HepG2 (cell line): ENCODE data around the gene LUC7L2. TPM values are rescaled to one million over a fixed set of nuclear protein-coding genes. Genes with fewer than 3 reads are reported as not detected.

Experiments used
- ATAC-seq: fragments of 200-7000 bp; cut with Tn5 transposase; 3 replicates; pipeline ENCODE4 v1.9.1; 2020; ENCODE audit warnings: mild to moderate bottlenecking, moderate library complexity
- BruUV-seq: library from RNA; stranded (reverse); fragments of 400-500 nt; replicated peaks from 2 replicates; lab custom pipeline; 2021; lab: Mats Ljungman, UMichigan
- CTCF ChIA-PET: fragments of 300-600 bp; formaldehyde crosslinking; extraction: SDS; loops from one replicate; lab custom pipeline; 2021; ENCODE audit warnings: low total read pairs, inconsistent platforms, low intra/inter-chr PET ratio; lab: Yijun Ruan, JAX
- POLR2A ChIA-PET: fragments of 350-600 bp; sonication (Branson Sonifier 250); formaldehyde crosslinking; loops from one replicate; lab custom pipeline; 2020; ENCODE audit warnings: antibody characterized with exemption, inconsistent platforms; lab: Yijun Ruan, JAX
- DNase-seq: peaks from one replicate; pipeline ENCODE4 v3.0.0-alpha.2; 2015; ENCODE audit warnings: low spot score
- FAIRE-seq: peaks from 3 replicates; lab custom pipeline; 2011; peaks lifted over from hg19 to GRCh38; lab: Jason Lieb, UNC
- H2AFZ ChIP-seq: one replicate; pipeline ENCODE4 v1.6.1; 2011; ENCODE audit warnings: low read length, inconsistent platforms
- H3K27ac ChIP-seq: fragments of 300-600 bp; 3 replicates; pipeline ENCODE4 v1.8.0; 2011; ENCODE audit warnings: mixed run types, mild to moderate bottlenecking, mixed read lengths, low read length, inconsistent platforms; ENCODE audit not compliant: insufficient read depth; ENCODE audit errors: extremely low read length
- H3K27me3 ChIP-seq, 2 experiments: fragments of 200-600 bp in 1 of 2; 2 replicates in 1 of 2; 3 replicates in 1 of 2; pipeline versions ENCODE4 v1.6.0 to v1.8.0; 2011; ENCODE audit warnings: low read length in 2 of 2, mild to moderate bottlenecking in 2 of 2, moderate library complexity in 2 of 2, inconsistent platforms in 1 of 2; ENCODE audit not compliant: insufficient read depth in 2 of 2, control insufficient read depth in 1 of 2
- H3K36me3 ChIP-seq, 2 experiments: fragments of 200-600 bp in 1 of 2; replicated peaks in 1 of 2; 2 replicates in 1 of 2; 3 replicates in 1 of 2; pipeline versions ENCODE4 v1.5.1 to v1.8.0; 2011; ENCODE audit warnings: low read length in 2 of 2, inconsistent platforms in 1 of 2; ENCODE audit not compliant: insufficient read depth in 2 of 2, control insufficient read depth in 1 of 2
- H3K4me1 ChIP-seq: 2 replicates; pipeline ENCODE4 v1.5.1; 2012; ENCODE audit warnings: low read length, inconsistent platforms; ENCODE audit not compliant: insufficient read depth
- H3K4me2 ChIP-seq: 2 replicates; pipeline ENCODE4 v1.6.0; 2011; ENCODE audit warnings: low read depth, low read length, inconsistent platforms
- H3K4me3 ChIP-seq, 3 experiments: fragments of 200-600 bp in 1 of 3; sonication (generic), shearing (Covaris generic) in 1 of 3; replicated peaks in 1 of 3; 2 replicates each; pipeline ENCODE4 v1.5.1; 2011 to 2016; ENCODE audit warnings: low read length in 3 of 3, inconsistent platforms in 2 of 3, low read depth in 2 of 3, mild to moderate bottlenecking in 2 of 3, control low read depth in 1 of 3, mixed read lengths in 1 of 3; ENCODE audit not compliant: insufficient read depth in 1 of 3
- H3K79me2 ChIP-seq: one replicate; pipeline ENCODE4 v1.6.1; 2011; ENCODE audit warnings: low read length, inconsistent platforms; ENCODE audit not compliant: insufficient read depth
- H3K9ac ChIP-seq: 2 replicates; pipeline ENCODE4 v1.6.0; 2011; ENCODE audit warnings: mild to moderate bottlenecking, low read depth, low read length, inconsistent platforms; ENCODE audit not compliant: insufficient read depth
- H3K9me3 ChIP-seq: 2 replicates; pipeline ENCODE4 v1.5.1; 2012; ENCODE audit warnings: mild to moderate bottlenecking, low read length
- H4K20me1 ChIP-seq: 2 replicates; pipeline ENCODE4 v1.6.0; 2011; ENCODE audit warnings: inconsistent platforms, mild to moderate bottlenecking, low read length, moderate library complexity; ENCODE audit not compliant: insufficient read depth
- BRD4 ChIP-seq: sonication (generic); formaldehyde crosslinking; IDR thresholded peaks from 2 replicates; pipeline ENCODE4 v1.4.0; 2020; ENCODE audit warnings: missing genetic modification reagents
- CAMTA2 ChIP-seq: sonication (generic); formaldehyde crosslinking; IDR thresholded peaks from 2 replicates; pipeline ENCODE4 v1.4.0; 2020; ENCODE audit warnings: mild to moderate bottlenecking, missing genetic modification reagents, borderline replicate concordance
- CBX1 ChIP-seq: IDR thresholded peaks from one replicate; pipeline ENCODE4 v1.6.1; 2016; ENCODE audit warnings: antibody characterized with exemption, low read depth
- GATAD2A ChIP-seq: IDR thresholded peaks from 2 replicates; pipeline ENCODE4 v1.6.1; 2016
- JUNB ChIP-seq: sonication (generic); formaldehyde crosslinking; IDR thresholded peaks from 2 replicates; pipeline ENCODE4 v1.8.0; 2022; ENCODE audit warnings: missing genetic modification reagents, mild to moderate bottlenecking, borderline replicate concordance
- KDM5B ChIP-seq: sonication (generic); formaldehyde crosslinking; IDR thresholded peaks from 2 replicates; pipeline ENCODE4 v1.4.0; 2020; ENCODE audit warnings: missing genetic modification reagents, mild to moderate bottlenecking, borderline replicate concordance
- NR2F6 ChIP-seq, 2 experiments: IDR thresholded peaks; 2 replicates each; pipeline ENCODE4 v1.6.1; 2016; ENCODE audit warnings: antibody characterized with exemption in 1 of 2, mild to moderate bottlenecking in 1 of 2
- RBM39 ChIP-seq: fragments of 200-400 bp; formaldehyde crosslinking; IDR thresholded peaks from one replicate; pipeline ENCODE4 v1.6.1; 2018; ENCODE audit warnings: antibody characterized with exemption, mild to moderate bottlenecking, low read depth, low read length; ENCODE audit not compliant: poor library complexity, severe bottlenecking
- TARDBP ChIP-seq: sonication (generic); formaldehyde crosslinking; IDR thresholded peaks from 2 replicates; pipeline ENCODE4 v1.8.0; 2022; ENCODE audit warnings: mild to moderate bottlenecking, missing genetic modification reagents
- TOE1 ChIP-seq: sonication (generic); formaldehyde crosslinking; IDR thresholded peaks from 2 replicates; pipeline ENCODE4 v1.4.0; 2020; ENCODE audit warnings: mild to moderate bottlenecking, missing genetic modification reagents
- ZFP90 ChIP-seq: sonication (generic); formaldehyde crosslinking; IDR thresholded peaks from 2 replicates; pipeline ENCODE4 v1.8.0; 2022; ENCODE audit warnings: missing genetic modification reagents, mild to moderate bottlenecking, inconsistent platforms, borderline replicate concordance
- WGBS: methylation state at CpG from one replicate; pipeline ENCODE4 v1.1.6; 2017; ENCODE audit warnings: low lambda C conversion rate; 5-methylcytosine and 5-hydroxymethylcytosine counted together
- in situ Hi-C: cut with HindIII; loops from 2 replicates; pipeline ENCODE4 v1.10.0; 2017; ENCODE audit warnings: low pct_unique_long_range_greater_than_20kb; ENCODE audit not compliant: extremely low pct_ligation_motif_present
- intact Hi-C: fragments of 100-400 bp; cut with micrococcal nuclease; formaldehyde crosslinking; loops from one replicate; pipeline ENCODE4 v1.10.0; 2022; ENCODE audit not compliant: unreplicated experiment
- polyA plus RNA-seq, 8 experiments: library from polyadenylated mRNA; depleted of rRNA in 3 of 8; stranded (reverse) in 7 of 8; unstranded in 1 of 8; fragments of >200 nt; fragmentation: Illumina TruSeq in 4 of 8; extraction: Trizol in 4 of 8; gene quantifications; 2 replicates each; pipeline versions ENCODE4 v1.2.1 to v1.2.3, GENCODE V29; 2011 to 2016; ENCODE audit warnings: low read depth in 4 of 8, missing spikeins in 1 of 8, mixed read lengths in 1 of 8; ENCODE audit not compliant: insufficient read depth in 1 of 8
- total RNA-seq, 5 experiments: library from RNA; depleted of rRNA; stranded (reverse); fragments of >200 nt; fragmentation: Illumina TruSeq; extraction: Trizol; gene quantifications; 2 replicates each; pipeline ENCODE4 v1.2.3, GENCODE V29; 2016; ENCODE audit warnings: low read depth in 1 of 5
- TF ChIP-seq, protein P1 (sequence below): sonication (generic); formaldehyde crosslinking; conservative IDR thresholded peaks from 2 replicates; pipeline ENCODE4 v1.8.0; 2022; ENCODE audit warnings: low read depth, missing genetic modification reagents
- TF ChIP-seq, protein P2 (sequence below): sonication (generic); formaldehyde crosslinking; IDR thresholded peaks from 2 replicates; pipeline ENCODE4 v1.4.0; 2020; ENCODE audit warnings: mild to moderate bottlenecking, low read depth, missing genetic modification reagents
- TF ChIP-seq, protein P3 (sequence below): sonication (generic); formaldehyde crosslinking; IDR thresholded peaks from 2 replicates; pipeline ENCODE4 v1.5.0; 2020; ENCODE audit warnings: missing genetic modification reagents
- TF ChIP-seq, protein P4 (sequence below): sonication (generic); formaldehyde crosslinking; IDR thresholded peaks from 2 replicates; pipeline ENCODE4 v1.5.0; 2020; ENCODE audit warnings: missing genetic modification reagents

LUC7L2 gene
- total and polyA plus RNA-seq, 2 of the 13 experiments (the other 11 are each of a cell fraction or from before 2014, with no cell fraction given) = 17.9 to 50.7 TPM

DNA sequence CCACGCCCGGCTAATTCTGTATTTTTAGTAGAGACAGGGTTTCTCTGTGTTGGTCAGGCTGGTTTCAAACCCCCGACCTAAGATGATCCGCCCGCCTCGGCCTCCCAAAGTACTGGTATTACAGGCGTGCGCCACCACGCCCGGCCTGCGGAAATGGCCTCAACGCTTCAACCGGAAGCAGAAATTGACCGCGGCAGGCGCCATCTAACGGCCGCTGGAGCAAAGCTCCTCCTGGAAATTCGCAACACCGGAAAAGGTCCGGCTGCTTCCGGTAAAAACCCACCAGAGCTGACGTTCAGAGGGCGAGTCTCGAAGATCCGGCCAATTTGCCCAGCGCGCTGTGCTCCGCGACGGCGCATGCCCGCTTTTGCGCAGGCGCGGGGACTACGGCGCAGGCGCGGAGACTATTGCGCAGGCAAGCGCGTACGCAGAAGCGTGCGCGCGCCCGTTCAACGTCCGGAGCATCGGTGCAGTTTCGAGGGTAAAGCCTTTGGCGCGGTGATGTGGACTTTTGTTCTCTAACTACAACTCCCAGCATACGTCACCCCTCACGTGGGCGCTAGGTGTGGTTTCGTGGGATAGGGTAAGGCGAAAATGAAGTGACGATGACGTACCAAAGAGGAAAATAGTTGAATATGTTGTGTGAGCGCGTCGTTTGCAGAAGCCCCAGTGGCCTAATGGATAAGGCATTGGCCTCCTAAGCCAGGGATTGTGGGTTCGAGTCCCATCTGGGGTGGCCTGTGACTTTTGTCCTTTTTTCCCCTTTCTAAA is 19.5 kb upstream of the LUC7L2 start:
- intact Hi-C loops (loop anchor here (1.0 to 10.0 kb wide), 2 partner anchors 41 to 235 kb away; partner anchors contain the start of gene ZC3HAV1), in situ Hi-C loops (no loop called here)
- peak overlapping the region; percentile 100 for H3K27ac ChIP-seq
- H3K9ac ChIP-seq = peak overlapping the region; percentile 100
- H3K9me3 ChIP-seq = no peaks in the 10 kb centered on the region
- H3K4me3 ChIP-seq = peak overlapping the region; percentile 83 to 97 (median 92)
- BruUV-seq = no TSS peak
- DNase-seq (peak; percentile 99), FAIRE-seq (peak; percentile 95), ATAC-seq (peak; percentile 81)
- CTCF ChIA-PET = no interaction called here
- POLR2A ChIA-PET = interaction anchor here (0.7 to 1.6 kb wide), 10 partner anchors 9 to 207 kb away, joined by 3 to 30 read pairs (median 4); partner anchors contain the start of genes LUC7L2 and UBN2
- peaks cover 0 to under 1% of the 10 kb centered on the region in 2 experiments; a peak in 1 of 5 replicates for H3K36me3 ChIP-seq
- H2AFZ ChIP-seq = no peak overlapping the region
- H3K79me2 ChIP-seq = peaks cover 12% of the 10 kb centered on the region
- H3K27me3 ChIP-seq = no peaks in the 10 kb centered on the region; a peak in 1 of 5 replicates
- no peaks in the 10 kb centered on the region for H4K20me1 ChIP-seq
- H3K4me1 ChIP-seq = peaks cover 26% of the 10 kb centered on the region
- peak overlapping the region; percentile 87 for H3K4me2 ChIP-seq
- WGBS = 6% methylated on average over 29 of the region's 66 CpGs
- TF ChIP-seq KDM5B (CRISPR knock-in tag) = peak; percentile 66
- TF ChIP-seq, protein P1, sequence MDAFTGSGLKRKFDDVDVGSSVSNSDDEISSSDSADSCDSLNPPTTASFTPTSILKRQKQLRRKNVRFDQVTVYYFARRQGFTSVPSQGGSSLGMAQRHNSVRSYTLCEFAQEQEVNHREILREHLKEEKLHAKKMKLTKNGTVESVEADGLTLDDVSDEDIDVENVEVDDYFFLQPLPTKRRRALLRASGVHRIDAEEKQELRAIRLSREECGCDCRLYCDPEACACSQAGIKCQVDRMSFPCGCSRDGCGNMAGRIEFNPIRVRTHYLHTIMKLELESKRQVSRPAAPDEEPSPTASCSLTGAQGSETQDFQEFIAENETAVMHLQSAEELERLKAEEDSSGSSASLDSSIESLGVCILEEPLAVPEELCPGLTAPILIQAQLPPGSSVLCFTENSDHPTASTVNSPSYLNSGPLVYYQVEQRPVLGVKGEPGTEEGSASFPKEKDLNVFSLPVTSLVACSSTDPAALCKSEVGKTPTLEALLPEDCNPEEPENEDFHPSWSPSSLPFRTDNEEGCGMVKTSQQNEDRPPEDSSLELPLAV (CRISPR knock-in tag) = no peak
- peak; percentile 85; the same call in 1 of the 2 replicates for TF ChIP-seq ZFP90 (CRISPR knock-in tag)
- no peak for TF ChIP-seq RBM39
- peak; percentile 67 for TF ChIP-seq GATAD2A (CRISPR knock-in tag)
- TF ChIP-seq, protein P2, sequence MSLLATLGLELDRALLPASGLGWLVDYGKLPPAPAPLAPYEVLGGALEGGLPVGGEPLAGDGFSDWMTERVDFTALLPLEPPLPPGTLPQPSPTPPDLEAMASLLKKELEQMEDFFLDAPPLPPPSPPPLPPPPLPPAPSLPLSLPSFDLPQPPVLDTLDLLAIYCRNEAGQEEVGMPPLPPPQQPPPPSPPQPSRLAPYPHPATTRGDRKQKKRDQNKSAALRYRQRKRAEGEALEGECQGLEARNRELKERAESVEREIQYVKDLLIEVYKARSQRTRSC (CRISPR knock-in tag) = peak; percentile 93
- TF ChIP-seq BRD4 (CRISPR knock-in tag) = no peak
- TF ChIP-seq, protein P3, sequence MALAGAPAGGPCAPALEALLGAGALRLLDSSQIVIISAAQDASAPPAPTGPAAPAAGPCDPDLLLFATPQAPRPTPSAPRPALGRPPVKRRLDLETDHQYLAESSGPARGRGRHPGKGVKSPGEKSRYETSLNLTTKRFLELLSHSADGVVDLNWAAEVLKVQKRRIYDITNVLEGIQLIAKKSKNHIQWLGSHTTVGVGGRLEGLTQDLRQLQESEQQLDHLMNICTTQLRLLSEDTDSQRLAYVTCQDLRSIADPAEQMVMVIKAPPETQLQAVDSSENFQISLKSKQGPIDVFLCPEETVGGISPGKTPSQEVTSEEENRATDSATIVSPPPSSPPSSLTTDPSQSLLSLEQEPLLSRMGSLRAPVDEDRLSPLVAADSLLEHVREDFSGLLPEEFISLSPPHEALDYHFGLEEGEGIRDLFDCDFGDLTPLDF (CRISPR knock-in tag) = peak; percentile 88
- TF ChIP-seq TARDBP (CRISPR knock-in tag) = peak; percentile 95
- TF ChIP-seq CAMTA2 (CRISPR knock-in tag) = 0 out of 2 replicates have a peak, but pooled peaks have one; percentile 74
- TF ChIP-seq JUNB (CRISPR knock-in tag) = 0 out of 2 replicates have a peak, but pooled peaks have one; percentile 29
- peak; percentile 23; the same call in 1 of the 2 replicates for TF ChIP-seq NR2F6 (IDR thresholded peaks at IDR 0.05)
- TF ChIP-seq NR2F6 (CRISPR knock-in tag; IDR thresholded peaks at IDR 0.05) = peak; percentile 28; the same call in 1 of the 2 replicates
- peak; percentile 34 for TF ChIP-seq CBX1
- TF ChIP-seq, protein P4, sequence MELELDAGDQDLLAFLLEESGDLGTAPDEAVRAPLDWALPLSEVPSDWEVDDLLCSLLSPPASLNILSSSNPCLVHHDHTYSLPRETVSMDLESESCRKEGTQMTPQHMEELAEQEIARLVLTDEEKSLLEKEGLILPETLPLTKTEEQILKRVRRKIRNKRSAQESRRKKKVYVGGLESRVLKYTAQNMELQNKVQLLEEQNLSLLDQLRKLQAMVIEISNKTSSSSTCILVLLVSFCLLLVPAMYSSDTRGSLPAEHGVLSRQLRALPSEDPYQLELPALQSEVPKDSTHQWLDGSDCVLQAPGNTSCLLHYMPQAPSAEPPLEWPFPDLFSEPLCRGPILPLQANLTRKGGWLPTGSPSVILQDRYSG (CRISPR knock-in tag) = 0 out of 2 replicates have a peak, but pooled peaks have one; percentile 47
- TF ChIP-seq TOE1 (CRISPR knock-in tag) = peak; percentile 86; the same call in 1 of the 2 replicates
